ENCODE measurements around the gene STEAP3.

STEAP3 gene

DNA sequence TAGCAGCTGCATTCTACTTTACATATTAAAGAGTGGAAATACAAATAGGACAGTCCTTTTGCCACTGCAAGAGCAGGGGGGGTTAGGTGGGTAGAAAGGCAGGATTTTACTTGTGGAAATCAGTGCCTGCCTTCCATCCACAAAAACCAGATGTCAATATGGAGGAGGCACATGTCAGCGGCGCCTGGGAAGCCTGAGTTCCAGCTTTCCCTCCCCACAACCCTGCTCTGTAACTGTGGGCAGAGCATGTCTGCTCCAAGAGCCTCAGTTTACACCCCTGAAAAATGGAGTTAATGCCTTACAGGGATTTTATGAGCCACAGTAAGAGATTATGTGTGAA is 32.9 kb downstream of the STEAP3 start:
- no peak overlapping the region for H3K4me2 ChIP-seq (ENCODE audit: low read depth, low read length, poor library complexity, severe bottlenecking)
- H3K27me3 ChIP-seq (ENCODE audit: insufficient read depth, low read length, poor library complexity, severe bottlenecking), result no peaks in the 10 kb centered on the region
- no peaks in the 10 kb centered on the region for H3K79me2 ChIP-seq (ENCODE audit: insufficient read depth, low read length)
- H3K9me2 ChIP-seq (replicated peaks; ENCODE audit: low read depth, low read length), result no peaks in the 10 kb centered on the region
- H3K9me3 ChIP-seq (ENCODE audit: insufficient read depth, low read depth, low read length), result no peaks in the 10 kb centered on the region
- no peaks in the 10 kb centered on the region for H3F3A ChIP-seq (ENCODE audit: low read depth)
- H3K4me3 ChIP-seq (ENCODE audit: low read length, poor library complexity, severe bottlenecking), result no peak overlapping the region
- no peak overlapping the region for H2AFZ ChIP-seq (ENCODE audit: low read length)
- no peak for TF ChIP-seq CTCF (conservative IDR thresholded peaks at IDR 0.05; ENCODE audit: low read length)
- no peak for TF ChIP-seq EZH2phosphoT487 (IDR thresholded peaks at IDR 0.05; ENCODE audit: borderline replicate concordance)
- no peak overlapping the region for H3K9ac ChIP-seq (ENCODE audit: low read depth, low read length, poor library complexity, severe bottlenecking)
- H4K20me1 ChIP-seq (ENCODE audit: insufficient read depth, low read length, poor library complexity, severe bottlenecking), result no peaks in the 10 kb centered on the region
- no peaks in the 10 kb centered on the region for H3K36me3 ChIP-seq (ENCODE audit: insufficient read depth, low read length)
- H3K4me1 ChIP-seq (ENCODE audit: insufficient read depth, low read length, poor library complexity, severe bottlenecking), result no peaks in the 10 kb centered on the region

DNA sequence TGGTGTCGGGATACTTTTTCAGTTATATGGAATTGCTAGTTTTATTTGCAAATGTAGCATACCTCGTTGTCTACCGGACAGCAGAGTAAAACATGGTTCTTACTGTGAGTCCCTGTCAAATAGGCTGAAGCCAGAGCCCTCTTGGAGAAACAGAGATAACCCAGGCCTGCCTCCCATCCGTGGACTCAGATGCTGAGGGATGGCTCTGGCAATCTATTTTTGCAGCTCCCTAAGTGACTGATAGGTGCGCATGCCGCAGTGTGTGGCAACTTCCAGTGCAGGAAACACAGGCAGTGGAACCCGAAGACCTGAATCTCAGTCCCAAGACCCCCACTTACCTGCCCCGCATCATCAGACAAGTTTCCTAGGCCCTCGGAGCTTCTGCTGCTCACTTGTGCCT is 33.6 kb downstream of the STEAP3 start:
- TF ChIP-seq EZH2phosphoT487 (IDR thresholded peaks at IDR 0.05; ENCODE audit: borderline replicate concordance) (no peak), CTCF (conservative IDR thresholded peaks at IDR 0.05; ENCODE audit: low read length) (no peak)
- Histone ChIP-seq H3K4me1 (ENCODE audit: insufficient read depth, low read length, poor library complexity, severe bottlenecking) (no peaks in the 10 kb centered on the region), H3K9ac (ENCODE audit: low read depth, low read length, poor library complexity, severe bottlenecking) (no peak overlapping the region), H3K27me3 (ENCODE audit: insufficient read depth, low read length, poor library complexity, severe bottlenecking) (no peaks in the 10 kb centered on the region), H3K9me2 (replicated peaks; ENCODE audit: low read depth, low read length) (no peaks in the 10 kb centered on the region), H2AFZ (ENCODE audit: low read length) (no peak overlapping the region), H3K4me3 (ENCODE audit: low read length, poor library complexity, severe bottlenecking) (no peak overlapping the region), H3K79me2 (ENCODE audit: insufficient read depth, low read length) (no peaks in the 10 kb centered on the region), H3K9me3 (ENCODE audit: insufficient read depth, low read depth, low read length) (no peaks in the 10 kb centered on the region), H3F3A (ENCODE audit: low read depth) (no peaks in the 10 kb centered on the region), H4K20me1 (ENCODE audit: insufficient read depth, low read length, poor library complexity, severe bottlenecking) (no peaks in the 10 kb centered on the region), H3K4me2 (ENCODE audit: low read depth, low read length, poor library complexity, severe bottlenecking) (no peak overlapping the region), H3K36me3 (ENCODE audit: insufficient read depth, low read length) (no peaks in the 10 kb centered on the region)

DNA sequence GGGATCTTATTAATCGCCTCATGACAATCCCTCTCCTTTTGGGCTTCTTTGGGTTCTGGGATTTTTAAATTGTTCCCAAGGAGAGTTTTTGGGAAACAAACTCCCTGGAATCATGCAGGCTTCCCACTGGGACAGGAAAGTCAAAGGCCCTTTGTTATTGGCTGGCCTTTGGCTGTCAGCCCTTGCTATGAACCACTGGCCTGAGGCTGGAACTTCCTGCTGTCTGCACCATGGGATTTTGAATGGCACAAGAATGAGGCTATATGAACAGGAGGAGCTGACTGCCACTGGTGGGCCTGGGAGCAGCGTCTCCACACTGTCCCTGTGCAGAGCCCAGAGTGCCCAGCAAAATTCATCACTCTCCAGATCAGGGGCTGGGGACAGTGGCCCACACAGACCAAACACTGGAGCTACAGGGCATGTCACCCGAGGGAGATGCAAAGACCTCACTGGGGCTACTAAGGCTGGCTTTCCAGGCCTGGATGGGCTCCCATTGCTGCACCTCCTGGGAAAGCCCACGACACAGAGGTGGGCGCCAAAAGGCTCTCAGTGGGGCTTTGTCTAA is 35.7 kb downstream of the STEAP3 start:
- no peaks in the 10 kb centered on the region for H3K4me1 ChIP-seq (ENCODE audit: insufficient read depth, low read length, poor library complexity, severe bottlenecking)
- no peak overlapping the region for H2AFZ ChIP-seq (ENCODE audit: low read length)
- no peaks in the 10 kb centered on the region for H3K27me3 ChIP-seq (ENCODE audit: insufficient read depth, low read length, poor library complexity, severe bottlenecking)
- H3K4me2 ChIP-seq (ENCODE audit: low read depth, low read length, poor library complexity, severe bottlenecking), result no peak overlapping the region
- no peak for TF ChIP-seq EZH2phosphoT487 (IDR thresholded peaks at IDR 0.05; ENCODE audit: borderline replicate concordance)
- H3K79me2 ChIP-seq (ENCODE audit: insufficient read depth, low read length), result no peaks in the 10 kb centered on the region
- no peaks in the 10 kb centered on the region for H3K9me2 ChIP-seq (replicated peaks; ENCODE audit: low read depth, low read length)
- H3K9me3 ChIP-seq (ENCODE audit: insufficient read depth, low read depth, low read length), result no peaks in the 10 kb centered on the region
- no peaks in the 10 kb centered on the region for H3F3A ChIP-seq (ENCODE audit: low read depth)
- H3K4me3 ChIP-seq (ENCODE audit: low read length, poor library complexity, severe bottlenecking), result no peak overlapping the region
- no peak overlapping the region for H3K9ac ChIP-seq (ENCODE audit: low read depth, low read length, poor library complexity, severe bottlenecking)
- H3K36me3 ChIP-seq (ENCODE audit: insufficient read depth, low read length), result no peaks in the 10 kb centered on the region
- H4K20me1 ChIP-seq (ENCODE audit: insufficient read depth, low read length, poor library complexity, severe bottlenecking), result no peaks in the 10 kb centered on the region

Measured in Loucy (cell line).